ENCODE measurements around the gene PLCL2. TPM values are rescaled to one million over a fixed set of nuclear protein-coding genes. Genes with fewer than 3 reads are reported as not detected.

The PLCL2 gene
- total RNA-seq, 1 donor from 2014 or later, result 0.85 TPM

- TF ChIP-seq CTCF (IDR thresholded peaks at IDR 0.05), result no peak
- H3K27me3 Mint-ChIP-seq (ENCODE audit: low read depth), result peaks cover 10% of the 10 kb centered on the region
- no peak overlapping the region for H3K4me3 Mint-ChIP-seq (ENCODE audit: unreplicated experiment)
- H3K9me3 Mint-ChIP-seq (ENCODE audit: low read depth), result no peaks in the 10 kb centered on the region
- H3K4me1 Mint-ChIP-seq (ENCODE audit: low read depth), result no peaks in the 10 kb centered on the region
- DNase-seq (ENCODE audit: low spot score), result no peak
- no peak overlapping the region for H3K27ac Mint-ChIP-seq (ENCODE audit: unreplicated experiment)
- peaks cover 1% of the 10 kb centered on the region for H3K36me3 Mint-ChIP-seq (ENCODE audit: low read depth)
Measured at GRCh38 chr3:16839271-16840100, 45.3 kb upstream of the PLCL2 start.

GRCh38 chr3:16840101-16840424, 44.7 kb upstream of the PLCL2 start:
- TF ChIP-seq CTCF (IDR thresholded peaks at IDR 0.05), result no peak
- H3K4me1 Mint-ChIP-seq (ENCODE audit: low read depth), result no peaks in the 10 kb centered on the region
- H3K27ac Mint-ChIP-seq (ENCODE audit: unreplicated experiment), result no peak overlapping the region
- H3K9me3 Mint-ChIP-seq (ENCODE audit: low read depth), result no peaks in the 10 kb centered on the region
- DNase-seq (ENCODE audit: low spot score), result no peak
- peaks cover 10% of the 10 kb centered on the region for H3K27me3 Mint-ChIP-seq (ENCODE audit: low read depth)
- peaks cover 1% of the 10 kb centered on the region for H3K36me3 Mint-ChIP-seq (ENCODE audit: low read depth)
- H3K4me3 Mint-ChIP-seq (ENCODE audit: unreplicated experiment), result no peak overlapping the region

- no peak for TF ChIP-seq CTCF (IDR thresholded peaks at IDR 0.05)
- no peak overlapping the region for H3K27ac Mint-ChIP-seq (ENCODE audit: unreplicated experiment)
Measured at GRCh38 chr3:16841041-16841753, 43.6 kb upstream of the PLCL2 start.

GRCh38 chr3:16841904-16842271, 42.9 kb upstream of the PLCL2 start:
- Mint-ChIP-seq H3K27me3 (ENCODE audit: low read depth) (peaks cover 21% of the 10 kb centered on the region), H3K27ac (ENCODE audit: unreplicated experiment) (no peak overlapping the region), H3K36me3 (ENCODE audit: low read depth) (peaks cover 1% of the 10 kb centered on the region), H3K9me3 (ENCODE audit: low read depth) (no peaks in the 10 kb centered on the region), H3K4me3 (ENCODE audit: unreplicated experiment) (no peak overlapping the region), H3K4me1 (ENCODE audit: low read depth) (no peaks in the 10 kb centered on the region)
- no peak for TF ChIP-seq CTCF (IDR thresholded peaks at IDR 0.05)
- no peak for DNase-seq (ENCODE audit: low spot score)

More at GRCh38 chr3:16841041-16841753, 43.6 kb upstream of the PLCL2 start:
- no peak for DNase-seq (ENCODE audit: low spot score)
- Mint-ChIP-seq H3K27me3 (ENCODE audit: low read depth) (peaks cover 15% of the 10 kb centered on the region), H3K4me1 (ENCODE audit: low read depth) (no peaks in the 10 kb centered on the region), H3K9me3 (ENCODE audit: low read depth) (no peaks in the 10 kb centered on the region), H3K36me3 (ENCODE audit: low read depth) (peaks cover 1% of the 10 kb centered on the region), H3K4me3 (ENCODE audit: unreplicated experiment) (no peak overlapping the region)

- DNase-seq (ENCODE audit: low spot score), result no peak
- no peak overlapping the region for H3K27ac Mint-ChIP-seq (ENCODE audit: unreplicated experiment)
Measured at GRCh38 chr3:16842272-16843270, 42.2 kb upstream of the PLCL2 start.

More at GRCh38 chr3:16842272-16843270, 42.2 kb upstream of the PLCL2 start:
- Mint-ChIP-seq H3K4me3 (ENCODE audit: unreplicated experiment) (no peak overlapping the region), H3K36me3 (ENCODE audit: low read depth) (no peaks in the 10 kb centered on the region), H3K27me3 (ENCODE audit: low read depth) (peaks cover 17% of the 10 kb centered on the region), H3K9me3 (ENCODE audit: low read depth) (no peaks in the 10 kb centered on the region), H3K4me1 (ENCODE audit: low read depth) (no peaks in the 10 kb centered on the region)
- TF ChIP-seq CTCF (IDR thresholded peaks at IDR 0.05), result no peak
